GM23338 (cell line): ENCODE data around the gene SPAG16.

Experiments
- CREB1 ChIP-seq: fragments of 250-450 bp; sonication (Bioruptor Pico); IDR thresholded peaks from 2 replicates; pipeline ENCODE4 v1.5.0; 2020; ENCODE audit warnings: low read depth, mild to moderate bottlenecking, moderate library complexity
- EZH2 ChIP-seq: fragments of 200-600 bp; sonication (generic); IDR thresholded peaks from one replicate; pipeline ENCODE4 v1.8.0; 2017; ENCODE audit warnings: antibody characterized with exemption, mild to moderate bottlenecking, low read depth; ENCODE audit not compliant: unreplicated experiment
- EZH2phosphoT487 ChIP-seq: fragments of 200-600 bp; sonication (generic); IDR thresholded peaks from one replicate; pipeline ENCODE4 v1.8.1; 2018; ENCODE audit warnings: antibody characterized with exemption; ENCODE audit not compliant: unreplicated experiment
- JUNB ChIP-seq: IDR thresholded peaks from one replicate; pipeline ENCODE4 v1.6.1; 2016; ENCODE audit warnings: antibody characterized with exemption; ENCODE audit not compliant: unreplicated experiment
- POLR2AphosphoS5 ChIP-seq: IDR thresholded peaks from 2 replicates; pipeline ENCODE4 v1.6.1; 2016; ENCODE audit warnings: antibody characterized with exemption, low read depth
- TF ChIP-seq, protein P1 (sequence below), 2 experiments: fragments of 200-600 bp in 1 of 2; sonication (generic) in 1 of 2; conservative IDR thresholded peaks; 2 replicates each; pipeline versions ENCODE4 v1.5.1 to v1.6.1; 2016 to 2017; ENCODE audit warnings: antibody characterized with exemption in 2 of 2, low read depth in 2 of 2, mild to moderate bottlenecking in 2 of 2, moderate library complexity in 1 of 2
- TF ChIP-seq, protein P2 (sequence below): IDR thresholded peaks from one replicate; pipeline ENCODE4 v1.6.1; 2018; ENCODE audit warnings: antibody characterized with exemption; ENCODE audit not compliant: unreplicated experiment

DNA sequence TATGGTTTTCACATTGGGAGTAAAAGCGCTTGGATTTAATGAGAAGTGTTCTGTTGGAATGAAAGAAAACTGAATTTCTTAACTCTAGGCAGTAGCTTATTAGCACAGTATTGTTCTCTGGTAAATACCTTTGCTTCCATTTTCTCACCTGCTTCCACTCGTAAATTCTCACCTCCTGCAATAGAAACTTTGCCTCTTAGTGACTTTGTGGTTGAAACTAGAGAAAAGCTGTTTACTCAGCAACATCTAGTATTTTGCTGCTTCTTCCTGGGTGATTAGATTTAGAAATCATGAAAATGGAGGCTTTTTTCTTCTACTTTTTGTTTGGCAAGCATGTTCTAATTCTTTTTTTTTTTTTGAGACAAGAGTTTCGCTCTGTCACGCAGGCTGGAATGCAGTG, 385.4 kb downstream of the SPAG16 start:
- TF ChIP-seq, protein P1, sequence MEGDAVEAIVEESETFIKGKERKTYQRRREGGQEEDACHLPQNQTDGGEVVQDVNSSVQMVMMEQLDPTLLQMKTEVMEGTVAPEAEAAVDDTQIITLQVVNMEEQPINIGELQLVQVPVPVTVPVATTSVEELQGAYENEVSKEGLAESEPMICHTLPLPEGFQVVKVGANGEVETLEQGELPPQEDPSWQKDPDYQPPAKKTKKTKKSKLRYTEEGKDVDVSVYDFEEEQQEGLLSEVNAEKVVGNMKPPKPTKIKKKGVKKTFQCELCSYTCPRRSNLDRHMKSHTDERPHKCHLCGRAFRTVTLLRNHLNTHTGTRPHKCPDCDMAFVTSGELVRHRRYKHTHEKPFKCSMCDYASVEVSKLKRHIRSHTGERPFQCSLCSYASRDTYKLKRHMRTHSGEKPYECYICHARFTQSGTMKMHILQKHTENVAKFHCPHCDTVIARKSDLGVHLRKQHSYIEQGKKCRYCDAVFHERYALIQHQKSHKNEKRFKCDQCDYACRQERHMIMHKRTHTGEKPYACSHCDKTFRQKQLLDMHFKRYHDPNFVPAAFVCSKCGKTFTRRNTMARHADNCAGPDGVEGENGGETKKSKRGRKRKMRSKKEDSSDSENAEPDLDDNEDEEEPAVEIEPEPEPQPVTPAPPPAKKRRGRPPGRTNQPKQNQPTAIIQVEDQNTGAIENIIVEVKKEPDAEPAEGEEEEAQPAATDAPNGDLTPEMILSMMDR (conservative IDR thresholded peaks at IDR 0.05; ENCODE audit: low read depth in 2 of 2) = no peak
- TF ChIP-seq EZH2phosphoT487 = no peak
- TF ChIP-seq, protein P2, sequence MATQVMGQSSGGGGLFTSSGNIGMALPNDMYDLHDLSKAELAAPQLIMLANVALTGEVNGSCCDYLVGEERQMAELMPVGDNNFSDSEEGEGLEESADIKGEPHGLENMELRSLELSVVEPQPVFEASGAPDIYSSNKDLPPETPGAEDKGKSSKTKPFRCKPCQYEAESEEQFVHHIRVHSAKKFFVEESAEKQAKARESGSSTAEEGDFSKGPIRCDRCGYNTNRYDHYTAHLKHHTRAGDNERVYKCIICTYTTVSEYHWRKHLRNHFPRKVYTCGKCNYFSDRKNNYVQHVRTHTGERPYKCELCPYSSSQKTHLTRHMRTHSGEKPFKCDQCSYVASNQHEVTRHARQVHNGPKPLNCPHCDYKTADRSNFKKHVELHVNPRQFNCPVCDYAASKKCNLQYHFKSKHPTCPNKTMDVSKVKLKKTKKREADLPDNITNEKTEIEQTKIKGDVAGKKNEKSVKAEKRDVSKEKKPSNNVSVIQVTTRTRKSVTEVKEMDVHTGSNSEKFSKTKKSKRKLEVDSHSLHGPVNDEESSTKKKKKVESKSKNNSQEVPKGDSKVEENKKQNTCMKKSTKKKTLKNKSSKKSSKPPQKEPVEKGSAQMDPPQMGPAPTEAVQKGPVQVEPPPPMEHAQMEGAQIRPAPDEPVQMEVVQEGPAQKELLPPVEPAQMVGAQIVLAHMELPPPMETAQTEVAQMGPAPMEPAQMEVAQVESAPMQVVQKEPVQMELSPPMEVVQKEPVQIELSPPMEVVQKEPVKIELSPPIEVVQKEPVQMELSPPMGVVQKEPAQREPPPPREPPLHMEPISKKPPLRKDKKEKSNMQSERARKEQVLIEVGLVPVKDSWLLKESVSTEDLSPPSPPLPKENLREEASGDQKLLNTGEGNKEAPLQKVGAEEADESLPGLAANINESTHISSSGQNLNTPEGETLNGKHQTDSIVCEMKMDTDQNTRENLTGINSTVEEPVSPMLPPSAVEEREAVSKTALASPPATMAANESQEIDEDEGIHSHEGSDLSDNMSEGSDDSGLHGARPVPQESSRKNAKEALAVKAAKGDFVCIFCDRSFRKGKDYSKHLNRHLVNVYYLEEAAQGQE = no peak
- TF ChIP-seq CREB1 (CRISPR knock-in tag) = no peak
- no peak for TF ChIP-seq EZH2
- TF ChIP-seq POLR2AphosphoS5 = no peak
- no peak for TF ChIP-seq JUNB
